GM21381 (cell line): Measurements from ENCODE around the gene BTBD2.

ENCODE experiments used
- ATAC-seq: cut with Tn5 transposase; IDR thresholded peaks from one replicate; pipeline ENCODE4 v1.9.1; 2021; ENCODE audit warnings: mild to moderate bottlenecking, moderate library complexity; ENCODE audit not compliant: unreplicated experiment

The BTBD2 gene

DNA sequence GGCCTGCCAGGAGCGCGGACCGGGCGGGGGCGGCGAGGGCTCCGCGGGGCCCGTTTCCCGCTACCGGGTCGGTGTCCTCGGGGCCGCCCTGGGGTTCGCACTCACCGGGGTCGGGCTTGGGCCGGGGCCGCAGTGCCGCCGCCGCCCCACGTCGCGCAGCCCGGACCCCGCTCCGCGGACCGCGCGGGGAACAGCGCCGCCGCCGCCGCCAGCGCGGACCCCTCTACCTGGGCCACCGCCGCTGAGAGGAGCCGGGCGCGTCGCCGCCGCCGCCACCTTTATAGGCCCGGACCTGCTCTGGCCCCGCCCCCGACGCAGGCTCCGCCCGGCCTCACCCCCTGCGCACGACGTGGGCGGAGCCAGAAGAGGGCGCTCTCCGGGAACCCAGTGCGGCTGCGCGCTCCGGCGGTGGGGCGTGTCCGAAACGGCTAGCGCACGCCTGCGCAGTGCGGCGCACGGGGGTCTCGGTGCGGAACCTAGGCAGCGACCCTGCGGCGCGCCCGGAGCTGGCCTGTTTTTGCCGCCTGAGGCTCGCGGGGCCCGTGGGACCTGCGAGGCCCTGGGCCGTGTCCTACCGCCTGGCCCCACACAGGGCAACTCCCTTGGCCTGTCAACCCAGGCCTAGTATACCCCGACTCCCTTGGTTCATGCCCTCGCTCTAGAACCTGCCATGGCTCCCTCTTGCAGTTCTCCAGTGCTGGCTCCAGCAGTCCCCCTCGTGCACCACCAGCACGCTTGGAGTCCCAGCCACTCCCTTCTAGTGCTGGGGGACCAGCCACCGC lies 35.7 kb upstream of the BTBD2 start, which contains the start of gene MKNK2:
Gene MKNK2 (minus strand): TSS at position 254 of the 782 bp plus-strand sequence. CDS start 393 bp downstream, outside the sequence.
- peak; percentile 46 for ATAC-seq

DNA sequence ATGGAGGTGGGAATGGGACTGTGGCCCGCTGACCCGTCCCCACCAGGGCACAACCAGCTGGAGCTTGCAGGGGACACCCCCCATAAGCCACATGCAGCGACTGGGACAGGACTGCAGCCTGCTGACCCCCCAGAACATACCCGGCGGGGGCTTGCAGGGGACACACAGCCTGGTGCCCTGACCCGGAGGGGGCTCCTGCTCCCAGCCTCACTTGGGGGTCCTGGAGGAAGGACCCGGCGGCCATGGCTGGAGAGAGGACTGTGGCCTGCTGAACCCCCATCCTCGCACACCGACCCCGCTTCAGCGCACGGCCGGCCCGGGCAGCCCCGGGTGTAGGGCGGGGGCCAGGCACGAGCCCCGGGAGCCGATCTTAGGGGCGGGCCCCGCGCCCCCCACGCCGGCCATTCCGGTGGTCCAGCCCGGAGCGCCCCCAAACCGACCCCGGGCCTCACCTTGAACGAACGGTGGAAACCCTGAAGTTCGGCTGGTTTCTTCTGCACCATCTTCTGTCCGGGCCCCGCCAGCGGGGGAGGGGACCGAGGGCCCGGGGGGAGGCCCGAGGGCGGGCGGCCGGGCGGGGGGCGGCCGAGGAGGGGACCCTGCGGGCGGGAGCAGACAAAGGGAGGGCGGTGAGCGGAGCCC lies 35.0 kb upstream of the BTBD2 start:
- ATAC-seq = peak; percentile 5

DNA sequence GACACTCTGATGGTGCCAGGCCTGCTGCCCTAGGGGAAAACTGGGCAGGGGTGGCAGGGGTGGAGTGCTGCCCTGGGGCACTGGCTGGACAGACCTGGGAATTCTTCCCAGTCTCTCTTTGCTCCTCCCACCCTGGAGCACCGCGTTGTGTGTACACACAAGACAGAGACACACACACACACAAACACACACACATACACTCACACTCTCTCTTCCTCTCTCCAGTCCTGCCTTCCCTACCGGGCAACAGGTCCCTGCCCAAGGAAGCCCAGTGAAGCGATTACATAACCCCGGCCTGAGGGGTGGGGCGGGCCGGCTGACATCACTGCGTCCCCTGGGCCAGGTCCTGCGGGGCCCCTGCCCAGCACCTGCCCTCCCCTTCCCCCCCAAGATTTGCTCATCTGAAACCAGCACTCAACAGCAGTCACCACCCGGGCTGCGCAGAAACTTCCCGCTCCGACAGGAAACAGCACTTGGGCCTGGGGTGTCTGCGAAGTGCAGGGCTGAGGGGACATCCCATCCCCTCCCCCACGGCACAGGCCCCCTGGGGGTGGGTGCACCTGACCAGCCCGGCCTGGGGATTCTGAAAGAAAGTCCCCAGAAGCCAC lies 34.3 kb upstream of the BTBD2 start:
- no peak for ATAC-seq

DNA sequence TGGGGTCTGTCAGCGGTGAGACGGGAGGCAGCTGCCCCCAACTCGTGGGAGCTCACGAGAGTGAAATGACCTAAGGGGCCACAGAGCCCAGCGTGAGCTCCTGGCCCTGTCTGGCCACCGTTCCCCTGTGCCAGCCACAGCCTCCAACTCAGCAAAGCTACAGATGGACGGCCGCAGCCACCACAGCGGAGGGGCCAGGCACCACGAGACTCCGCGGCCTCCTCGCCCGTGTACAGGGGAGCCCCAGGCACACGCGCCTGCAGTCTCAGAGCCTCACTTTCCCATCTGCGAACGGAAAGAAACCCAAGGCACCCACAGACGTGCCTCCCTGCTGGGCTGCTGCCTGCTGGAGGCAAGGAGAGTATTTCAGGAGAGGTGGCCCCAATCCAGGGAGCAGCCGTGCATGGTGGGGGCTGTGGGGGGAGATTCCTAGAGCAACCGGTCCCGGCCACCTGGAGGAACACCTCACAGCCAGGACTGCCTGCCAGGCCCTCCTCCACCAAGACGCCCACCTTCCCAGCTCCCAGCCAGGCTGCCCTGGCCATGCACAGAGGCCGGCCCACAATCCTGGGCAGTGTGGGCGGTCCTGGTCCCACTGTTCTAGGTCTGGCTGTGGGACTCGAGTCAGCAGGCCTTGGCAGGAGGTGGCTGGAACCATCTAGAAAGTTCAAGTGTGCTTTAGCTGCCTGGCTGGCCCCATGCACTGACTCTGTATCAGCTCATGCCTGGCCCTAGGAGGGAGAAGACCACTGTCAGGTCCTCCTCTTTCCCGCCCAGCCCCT lies 33.6 kb upstream of the BTBD2 start:
- ATAC-seq = no peak

DNA sequence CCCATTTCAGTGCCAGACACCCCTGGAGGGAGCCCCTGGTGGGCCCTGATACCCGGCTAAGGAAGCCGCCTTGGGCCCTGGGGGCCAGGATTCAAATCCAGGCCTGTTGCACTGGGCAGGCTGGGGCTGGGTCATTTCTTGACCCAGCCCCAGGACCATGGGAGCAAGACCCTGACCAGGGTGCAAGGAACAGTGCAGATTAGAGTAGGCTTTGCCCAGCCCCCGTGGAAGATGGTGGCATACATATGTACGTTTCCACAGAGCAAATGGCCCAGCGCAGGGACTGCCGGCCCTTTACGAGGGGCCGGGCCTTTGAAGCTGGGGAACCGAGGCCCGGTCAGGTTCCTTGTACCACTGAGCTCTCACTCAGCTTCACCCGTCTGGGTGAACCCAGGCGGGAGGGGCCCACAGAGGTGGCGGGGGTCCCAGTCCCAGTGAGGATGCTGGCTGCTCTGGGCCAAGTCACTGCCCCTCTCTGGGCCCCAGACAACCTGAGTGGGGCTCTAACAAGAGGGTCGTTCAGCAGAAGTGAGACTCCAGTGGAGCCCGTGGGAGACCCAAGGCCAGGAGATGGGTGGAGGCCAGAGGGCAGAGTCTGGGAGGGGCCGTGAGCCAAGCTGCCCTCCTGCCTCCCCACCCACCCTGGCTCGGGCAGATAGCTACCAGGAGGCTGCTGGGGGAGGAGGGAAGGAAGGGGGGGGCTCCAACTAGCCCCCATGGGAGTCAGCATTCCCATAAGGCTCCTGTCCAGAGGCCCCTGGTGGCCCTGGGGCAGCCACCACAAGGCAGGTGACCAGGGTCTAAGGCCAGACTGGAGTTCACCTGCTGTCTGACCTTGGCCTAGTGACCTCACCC lies 32.8 kb upstream of the BTBD2 start:
- no peak for ATAC-seq

DNA sequence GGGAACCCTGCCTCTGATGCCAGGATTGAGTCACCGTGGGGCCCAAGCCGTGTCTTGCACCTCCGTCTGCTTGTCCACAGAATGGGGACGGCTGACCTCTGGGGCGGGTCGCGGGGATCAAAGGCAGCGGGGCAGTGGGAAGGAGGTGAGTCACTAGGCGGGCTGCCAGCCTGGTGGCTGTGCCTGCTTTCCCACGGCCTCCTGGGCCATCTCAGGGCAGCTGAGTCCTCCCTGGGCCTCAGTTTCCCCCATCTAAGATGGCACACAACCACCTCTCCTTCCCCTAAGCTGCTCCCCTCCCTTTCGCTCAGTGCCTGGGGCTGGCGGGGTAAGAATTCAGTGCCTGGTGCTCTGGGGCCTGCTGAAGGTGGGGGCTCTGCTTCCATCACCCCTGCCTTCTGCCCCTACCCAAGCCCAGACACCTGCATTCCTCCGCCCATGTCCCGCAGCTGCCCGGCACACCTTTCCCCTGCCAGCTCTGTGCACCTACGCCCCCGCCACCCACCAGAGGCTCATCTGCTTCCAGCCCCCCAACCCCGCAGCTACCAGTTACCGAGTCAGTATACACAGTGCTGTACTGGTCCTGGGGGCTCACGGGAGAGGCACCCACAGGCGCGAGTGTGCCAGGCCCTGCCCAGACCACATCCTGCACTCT lies 32.1 kb upstream of the BTBD2 start:
- ATAC-seq = no peak

DNA sequence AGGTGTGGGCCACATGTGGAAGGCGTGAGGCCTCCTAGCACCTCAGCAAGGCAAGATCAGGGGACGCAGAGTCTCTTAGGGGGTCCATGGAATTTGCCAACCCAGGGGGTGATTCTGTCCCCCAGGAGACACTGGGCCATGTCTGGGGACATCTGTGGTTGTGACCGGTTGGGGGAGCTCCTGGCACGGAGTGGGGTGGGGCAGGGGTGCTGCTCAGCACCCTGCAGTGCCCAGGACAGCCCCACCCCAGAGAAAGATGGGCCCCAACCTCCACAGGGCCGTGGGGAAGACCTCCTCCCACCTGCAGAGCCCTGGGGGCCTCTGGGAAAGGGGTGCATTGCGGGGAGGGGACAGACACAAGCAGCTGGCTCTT lies 31.5 kb upstream of the BTBD2 start:
- no peak for ATAC-seq

DNA sequence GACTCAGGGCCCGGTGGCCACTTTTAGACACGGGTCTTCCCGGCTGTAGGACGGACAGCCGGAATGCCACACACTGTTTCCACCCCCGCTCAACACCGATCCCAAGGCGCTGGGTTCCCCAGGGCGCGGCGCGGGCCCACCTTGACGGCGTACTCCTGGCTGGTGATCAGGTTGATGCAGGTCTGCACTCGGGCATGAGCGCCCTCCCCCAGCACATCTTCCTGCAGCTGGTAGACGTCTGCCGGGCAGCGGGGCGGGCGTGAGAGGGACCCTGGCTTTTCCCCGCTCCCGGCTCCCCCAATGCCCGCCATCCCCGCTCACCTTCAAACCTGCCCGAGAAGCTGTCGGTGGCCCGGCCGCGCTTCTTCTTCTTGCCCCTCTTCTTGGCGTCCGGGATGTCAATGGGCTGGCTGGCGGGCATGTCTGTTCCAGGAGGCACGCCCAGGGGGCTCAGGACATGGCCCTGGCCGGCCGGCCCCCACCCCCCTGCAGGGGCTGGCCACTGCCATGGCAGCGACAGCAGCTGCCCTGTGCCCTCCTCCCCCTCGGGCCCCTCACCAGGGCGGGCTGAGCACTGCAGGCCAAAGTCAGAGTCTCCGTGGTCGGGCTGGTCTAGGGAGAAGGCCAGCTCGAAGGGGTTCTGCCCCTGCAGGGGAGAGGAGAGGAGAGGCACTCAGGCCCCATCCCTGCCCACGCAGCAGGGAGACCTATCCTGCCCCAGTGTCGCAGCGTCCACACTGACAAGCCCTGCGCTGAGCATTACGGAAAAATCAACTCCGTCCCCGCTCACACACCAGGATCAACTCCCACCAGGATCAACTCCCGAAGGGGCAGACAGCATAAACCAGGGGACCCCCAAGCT lies 30.8 kb upstream of the BTBD2 start:
- ATAC-seq = no peak

DNA sequence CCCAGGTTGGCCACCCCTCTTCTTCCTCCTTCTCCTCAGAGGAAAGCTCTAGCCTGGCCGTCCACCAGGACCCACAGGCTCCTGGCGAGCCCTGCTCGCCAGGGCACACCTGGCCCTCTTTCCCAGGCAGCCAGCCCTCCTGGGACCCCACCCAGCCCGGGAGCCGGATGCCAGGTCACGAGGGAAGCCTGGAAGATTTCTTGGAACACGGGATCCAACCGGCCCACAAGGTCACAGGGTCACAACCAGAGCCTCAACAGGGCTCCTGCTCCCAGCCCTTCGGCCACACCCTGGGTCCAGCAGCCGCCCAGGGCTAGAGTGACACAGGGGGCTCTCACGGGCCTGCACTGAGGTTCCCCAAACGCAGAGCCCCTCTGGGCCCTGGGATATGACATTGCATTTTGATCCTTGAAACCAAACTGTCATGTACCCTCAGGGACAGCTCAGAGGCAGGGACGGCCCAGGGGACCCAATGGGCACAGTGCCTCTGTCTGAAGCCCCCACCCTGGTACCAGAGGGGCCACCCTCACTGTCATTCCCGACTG lies 30.1 kb upstream of the BTBD2 start:
- ATAC-seq = no peak

DNA sequence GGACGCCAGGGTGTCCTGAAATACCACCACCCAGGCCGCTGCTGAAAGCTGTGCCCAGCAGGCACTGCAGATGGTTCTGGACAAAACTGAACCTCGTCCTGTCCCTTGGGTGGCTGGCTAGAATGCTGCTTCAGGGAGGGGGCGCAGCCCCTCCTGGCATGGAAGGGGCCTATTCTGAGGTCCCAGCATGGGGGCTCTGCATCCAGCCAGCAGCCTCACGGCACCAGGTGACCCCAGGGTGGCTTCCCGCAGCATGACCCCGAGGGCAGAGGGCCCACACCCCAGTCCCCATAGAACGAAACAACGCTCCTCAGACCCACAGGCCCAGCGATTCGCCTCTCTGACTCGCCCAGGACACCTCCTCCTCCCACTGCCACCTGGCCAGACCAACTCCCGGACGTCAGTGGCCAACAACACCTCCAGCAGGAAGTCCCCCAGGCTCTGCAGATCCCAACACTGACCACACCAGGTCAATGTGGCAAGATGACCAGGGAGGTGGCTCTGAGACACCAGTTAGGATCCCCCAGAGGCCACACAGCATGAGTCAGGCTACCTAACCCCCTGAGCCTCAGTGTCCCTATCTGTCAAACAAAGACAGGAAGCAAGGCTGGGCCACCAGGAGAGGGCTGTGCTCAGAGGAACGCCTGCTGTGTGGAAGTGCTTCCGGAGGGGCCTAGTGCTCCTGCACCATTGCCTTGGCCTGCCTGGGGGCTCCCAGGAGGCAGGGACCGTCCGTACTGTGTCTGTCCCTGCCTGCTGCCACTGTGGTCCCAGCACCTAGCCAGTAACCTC lies 29.4 kb upstream of the BTBD2 start:
- ATAC-seq = no peak

DNA sequence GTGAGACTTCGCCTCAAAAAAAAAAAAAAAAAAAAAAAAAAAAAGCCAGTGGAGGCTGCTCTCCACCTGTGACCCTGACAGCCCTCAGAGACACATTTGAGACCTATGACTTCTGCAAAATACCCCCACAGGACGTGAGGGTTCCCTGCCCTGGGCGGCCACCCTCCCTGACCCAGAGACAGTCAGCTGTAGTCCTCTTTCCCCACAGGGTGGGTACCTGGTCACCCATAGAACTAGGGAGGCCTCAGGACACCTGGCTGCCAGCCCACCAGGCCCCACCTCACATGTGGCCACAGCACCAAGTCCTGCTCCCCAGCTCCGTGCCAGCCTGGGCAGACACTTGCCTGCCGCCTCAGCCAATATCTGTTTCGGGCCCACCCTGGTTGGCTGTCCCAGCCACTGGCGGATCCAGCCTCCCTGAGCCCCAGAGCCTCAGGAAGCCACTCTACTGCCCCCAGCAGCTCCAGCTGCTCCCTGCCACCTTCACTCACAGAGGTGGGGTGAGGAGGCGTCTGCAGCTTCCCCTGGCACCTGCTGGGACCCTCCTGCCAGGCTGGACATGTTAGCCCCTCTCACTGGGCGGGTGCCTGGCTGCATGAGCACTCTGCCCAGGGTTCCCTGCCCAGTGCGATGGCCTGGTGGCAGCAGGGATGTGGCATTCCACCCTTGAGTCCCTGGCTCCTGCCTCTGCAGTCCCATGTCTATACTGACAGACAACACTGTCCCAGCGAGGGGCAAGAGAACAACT lies 28.6 kb upstream of the BTBD2 start:
- no peak for ATAC-seq

DNA sequence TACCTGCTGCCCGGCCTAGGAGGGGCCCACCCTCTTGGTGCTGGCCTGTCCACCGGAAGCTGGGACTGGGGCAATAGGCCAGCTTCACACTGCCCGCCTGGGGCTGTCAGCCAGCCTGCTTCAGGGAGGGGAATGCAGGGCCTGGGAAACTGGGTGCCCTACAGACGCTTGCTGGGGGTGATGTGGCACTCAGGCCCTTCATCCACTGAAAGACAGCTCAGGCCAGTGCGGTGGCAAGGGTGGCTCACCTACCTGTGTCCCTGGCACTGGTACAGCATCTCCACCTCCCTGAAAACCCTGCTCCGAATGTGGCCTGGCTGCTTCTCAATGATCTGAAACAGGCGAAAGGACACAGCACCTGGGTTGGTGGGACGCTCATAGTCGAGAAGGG lies 27.7 kb upstream of the BTBD2 start:
- no peak for ATAC-seq

DNA sequence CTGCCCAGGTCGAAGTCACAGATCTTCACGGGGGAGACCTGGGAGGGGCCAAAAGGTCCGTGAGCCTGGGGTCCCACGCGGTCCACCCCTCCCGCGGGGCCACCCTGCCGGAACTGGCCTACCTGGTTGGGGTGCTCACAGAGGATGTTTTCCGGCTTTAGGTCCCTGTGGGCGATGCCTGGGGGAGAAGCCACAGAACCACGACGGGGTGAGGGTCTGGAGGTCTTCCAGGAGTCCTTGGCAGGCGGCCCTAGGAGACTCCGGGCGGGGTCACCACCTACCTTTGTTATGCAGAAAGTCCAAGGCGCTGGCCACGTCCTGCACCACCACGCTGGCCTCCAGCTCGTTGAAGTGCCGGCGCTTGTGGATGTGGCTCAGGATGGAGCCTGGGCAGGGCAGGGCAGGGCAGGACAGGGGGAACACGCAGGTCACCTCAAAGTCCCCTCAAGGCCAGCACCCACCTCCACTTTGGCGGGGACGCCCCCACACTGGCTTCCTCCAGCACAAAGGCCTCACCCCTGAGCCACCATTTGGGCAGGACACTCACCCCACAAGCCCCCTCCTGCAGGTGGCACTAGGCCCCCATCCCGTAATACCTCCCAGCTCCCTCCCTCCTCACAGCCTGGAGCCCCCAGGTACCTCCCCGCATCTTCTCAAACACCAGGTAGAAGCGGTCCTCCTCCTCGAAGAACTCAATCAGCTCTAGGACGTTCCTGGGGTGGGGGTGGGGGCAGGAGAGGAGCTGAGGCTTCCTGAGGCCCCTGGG lies 27.2 kb upstream of the BTBD2 start:
- ATAC-seq = no peak

DNA sequence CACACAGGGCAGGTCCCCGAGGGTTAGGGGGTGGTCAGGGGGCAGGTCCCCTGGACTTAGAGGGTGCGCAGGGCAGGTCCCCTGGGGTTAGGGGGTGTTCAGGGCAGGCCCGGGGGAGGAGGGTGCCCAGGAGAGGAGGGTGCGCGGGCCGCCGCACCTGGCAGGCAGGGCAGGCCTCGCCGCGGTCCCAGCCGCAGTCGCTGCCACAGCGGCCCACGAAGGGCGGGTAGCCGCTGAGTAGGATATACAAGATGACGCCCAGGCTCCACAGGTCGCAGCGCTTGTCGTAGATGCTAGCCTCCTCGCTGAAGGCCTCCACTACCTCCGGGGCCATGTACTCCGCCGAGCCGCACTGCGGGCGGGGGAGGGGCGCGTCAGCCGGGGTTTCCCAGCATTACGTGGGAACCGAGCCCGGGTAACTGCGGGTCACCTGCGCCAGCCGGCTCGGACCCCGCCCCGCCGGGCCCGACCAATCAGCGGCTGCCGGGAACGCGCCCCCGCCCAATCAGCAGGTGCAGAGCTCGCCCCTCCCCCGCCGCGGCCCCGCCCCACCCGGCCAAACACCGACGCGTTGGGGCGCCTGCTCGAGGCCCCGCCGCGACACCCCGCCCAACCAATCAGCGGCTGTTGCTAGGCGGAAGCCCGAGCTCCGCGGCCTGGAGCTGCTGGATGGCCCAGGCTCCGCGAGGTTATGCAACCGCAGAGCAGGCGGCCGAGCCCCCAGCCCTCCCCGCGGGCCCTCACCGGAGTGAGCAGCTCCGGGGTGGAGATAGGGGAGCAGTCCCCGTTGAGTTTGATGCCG lies 26.4 kb upstream of the BTBD2 start:
- peak; percentile 53 for ATAC-seq

DNA sequence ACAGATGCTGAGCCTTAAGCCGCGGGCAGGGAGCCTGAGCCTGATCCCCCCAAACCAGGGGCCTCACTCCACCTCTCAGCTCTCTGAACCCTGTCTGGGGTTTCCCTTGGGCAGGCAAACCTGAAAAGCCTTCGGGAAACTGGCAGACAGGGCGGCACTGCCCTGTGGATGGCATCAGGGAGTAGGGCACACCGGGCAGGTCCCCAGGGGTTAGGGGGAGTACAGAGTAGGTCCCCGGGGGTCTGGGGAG lies 25.8 kb upstream of the BTBD2 start:
- ATAC-seq = no peak
